Smooth muscle cell (in vitro differentiated cells): ENCODE measurements around the gene LSM14A. TPM values are rescaled to one million over a fixed set of nuclear protein-coding genes. Genes with fewer than 3 reads are reported as not detected.
A peak's percentile ranks its signal among the peaks of the same experiment; 100 is the strongest.

Experiments
- DNase-seq: peaks from one replicate; lab custom pipeline; 2025; ENCODE audit not compliant: unreplicated experiment; lab: John Stamatoyannopoulos, UW
- H2AFZ ChIP-seq: fragments of 200-600 bp; sonication (generic); 2 replicates; pipeline ENCODE4 v1.6.0; 2016; ENCODE audit warnings: antibody characterized with exemption, low read depth, mild to moderate bottlenecking
- H3F3A ChIP-seq: fragments of 200-600 bp; sonication (generic); 2 replicates; pipeline ENCODE4 v1.6.0; 2017; ENCODE audit warnings: antibody characterized with exemption, low read depth
- H3K27ac ChIP-seq: fragments of 200-600 bp; sonication (generic); 2 replicates; pipeline ENCODE4 v1.5.1; 2016; ENCODE audit warnings: low read depth, mild to moderate bottlenecking
- H3K27me3 ChIP-seq: fragments of 200-600 bp; sonication (generic); 2 replicates; pipeline ENCODE4 v1.6.1; 2016; ENCODE audit warnings: low read depth, mild to moderate bottlenecking
- H3K36me3 ChIP-seq: fragments of 200-600 bp; sonication (generic); 2 replicates; pipeline ENCODE4 v1.5.1; 2016; ENCODE audit warnings: low read depth
- H3K4me1 ChIP-seq: fragments of 200-600 bp; sonication (generic); 2 replicates; pipeline ENCODE4 v1.5.1; 2016; ENCODE audit warnings: low read depth
- H3K4me2 ChIP-seq: fragments of 200-600 bp; sonication (generic); 2 replicates; pipeline ENCODE4 v1.6.0; 2016; ENCODE audit warnings: mild to moderate bottlenecking
- H3K4me3 ChIP-seq: fragments of 200-600 bp; sonication (generic); 2 replicates; pipeline ENCODE4 v1.5.1; 2016; ENCODE audit warnings: mild to moderate bottlenecking
- H3K79me2 ChIP-seq: fragments of 200-600 bp; sonication (generic); 2 replicates; pipeline ENCODE4 v1.6.0; 2016; ENCODE audit warnings: low read depth, mild to moderate bottlenecking
- H3K9ac ChIP-seq: fragments of 200-600 bp; sonication (generic); 2 replicates; pipeline ENCODE4 v1.6.0; 2016; ENCODE audit warnings: low read depth
- H3K9me3 ChIP-seq: fragments of 200-600 bp; sonication (generic); replicated peaks from 2 replicates; pipeline ENCODE4 v1.5.1; 2016; ENCODE audit warnings: low read depth
- H4K20me1 ChIP-seq: fragments of 200-600 bp; sonication (generic); 2 replicates; pipeline ENCODE4 v1.6.0; 2016; ENCODE audit warnings: low read depth
- WGBS: methylation state at CpG from one replicate; pipeline ENCODE4 v1.1.7; 2016; ENCODE audit warnings: low lambda C conversion rate; 5-methylcytosine and 5-hydroxymethylcytosine counted together
- polyA plus RNA-seq: library from polyadenylated mRNA; unstranded; fragments of >200 nt; fragmentation: Nextera tagmentation; extraction: Ambion mirVana; gene quantifications from 2 replicates; pipeline ENCODE4 v1.2.1, GENCODE V29; 2016
- total RNA-seq: library from RNA; depleted of rRNA; stranded (reverse); fragments of >200 nt; gene quantifications from 2 replicates; pipeline ENCODE4 v1.2.3, GENCODE V29; 2014
- TF ChIP-seq, protein P1 (sequence below): fragments of 200-600 bp; sonication (generic); IDR thresholded peaks from 2 replicates; pipeline ENCODE4 v1.5.1; 2017; ENCODE audit warnings: borderline replicate concordance, mild to moderate bottlenecking, antibody characterized with exemption; ENCODE audit not compliant: insufficient read depth, poor library complexity, severe bottlenecking

LSM14A gene
- total RNA-seq, result 90.9 and 97.6 TPM in 2 replicates
- 63.0 and 69.9 TPM in 2 replicates for polyA plus RNA-seq

DNA sequence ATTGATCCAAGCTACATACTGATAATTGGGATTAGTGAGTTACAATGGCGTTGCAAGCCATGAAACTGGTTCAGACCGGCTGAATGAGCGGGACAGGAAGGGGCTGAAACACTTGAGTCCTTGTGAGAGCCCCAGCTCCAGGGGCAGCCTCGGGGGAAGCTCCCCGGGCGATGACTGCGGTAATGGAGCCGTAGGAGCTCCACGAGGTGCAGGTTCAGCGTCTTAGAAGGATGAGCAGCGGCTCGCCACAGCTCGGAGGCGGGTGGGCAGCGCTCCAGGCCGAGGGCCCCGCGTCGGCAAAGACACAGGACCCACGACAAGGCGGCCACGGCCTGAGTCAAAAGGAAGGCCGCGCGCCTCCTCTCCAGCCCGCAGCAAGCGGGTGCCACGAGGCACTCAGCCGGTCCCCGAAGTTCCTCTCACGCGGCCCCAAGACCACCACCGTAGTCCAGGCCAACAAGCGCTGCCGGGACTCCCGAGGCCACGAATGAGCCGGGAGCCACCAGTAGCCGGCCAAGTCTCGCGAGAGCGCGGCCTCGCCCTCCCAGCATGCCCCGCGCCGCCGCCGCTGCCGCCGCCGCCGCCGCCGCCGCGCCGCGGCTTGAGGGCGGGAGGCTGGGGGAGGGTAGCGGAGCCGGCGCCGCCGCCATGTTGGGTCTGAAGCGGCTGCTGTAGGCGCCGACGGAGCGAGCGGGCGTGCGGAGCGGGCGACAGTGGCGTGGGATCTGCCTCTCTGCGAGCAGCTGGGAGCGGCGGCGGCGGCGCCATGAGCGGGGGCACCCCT lies at the start of gene LSM14A:
Gene LSM14A (plus strand): TSS at position 628 of the 784 bp plus-strand sequence. CDS start 139 bp downstream, at position 767.
- Histone ChIP-seq H3K27ac (peak within 1 kb of the TSS; percentile 100), H3K9ac (peak within 1 kb of the TSS; percentile 100), H3F3A (peaks cover 12% of the 10 kb centered on the region), H2AFZ (peak within 1 kb of the TSS; percentile 73), H3K4me2 (peak within 1 kb of the TSS; percentile 98), H3K4me1 (peaks cover 33% of the 10 kb centered on the region), H3K4me3 (peak within 1 kb of the TSS; percentile 91), H3K36me3 (no peaks in the 10 kb centered on the region), H3K27me3 (peaks cover 4% of the 10 kb centered on the region), H3K9me3 (no peaks in the 10 kb centered on the region), H4K20me1 (peaks cover 39% of the 10 kb centered on the region), H3K79me2 (peaks cover 46% of the 10 kb centered on the region)
- TF ChIP-seq, protein P1, sequence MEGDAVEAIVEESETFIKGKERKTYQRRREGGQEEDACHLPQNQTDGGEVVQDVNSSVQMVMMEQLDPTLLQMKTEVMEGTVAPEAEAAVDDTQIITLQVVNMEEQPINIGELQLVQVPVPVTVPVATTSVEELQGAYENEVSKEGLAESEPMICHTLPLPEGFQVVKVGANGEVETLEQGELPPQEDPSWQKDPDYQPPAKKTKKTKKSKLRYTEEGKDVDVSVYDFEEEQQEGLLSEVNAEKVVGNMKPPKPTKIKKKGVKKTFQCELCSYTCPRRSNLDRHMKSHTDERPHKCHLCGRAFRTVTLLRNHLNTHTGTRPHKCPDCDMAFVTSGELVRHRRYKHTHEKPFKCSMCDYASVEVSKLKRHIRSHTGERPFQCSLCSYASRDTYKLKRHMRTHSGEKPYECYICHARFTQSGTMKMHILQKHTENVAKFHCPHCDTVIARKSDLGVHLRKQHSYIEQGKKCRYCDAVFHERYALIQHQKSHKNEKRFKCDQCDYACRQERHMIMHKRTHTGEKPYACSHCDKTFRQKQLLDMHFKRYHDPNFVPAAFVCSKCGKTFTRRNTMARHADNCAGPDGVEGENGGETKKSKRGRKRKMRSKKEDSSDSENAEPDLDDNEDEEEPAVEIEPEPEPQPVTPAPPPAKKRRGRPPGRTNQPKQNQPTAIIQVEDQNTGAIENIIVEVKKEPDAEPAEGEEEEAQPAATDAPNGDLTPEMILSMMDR, result no peak
- WGBS, result 1% methylated on average over 42 of the region's 83 CpGs
- DNase-seq, result peak; percentile 77

DNA sequence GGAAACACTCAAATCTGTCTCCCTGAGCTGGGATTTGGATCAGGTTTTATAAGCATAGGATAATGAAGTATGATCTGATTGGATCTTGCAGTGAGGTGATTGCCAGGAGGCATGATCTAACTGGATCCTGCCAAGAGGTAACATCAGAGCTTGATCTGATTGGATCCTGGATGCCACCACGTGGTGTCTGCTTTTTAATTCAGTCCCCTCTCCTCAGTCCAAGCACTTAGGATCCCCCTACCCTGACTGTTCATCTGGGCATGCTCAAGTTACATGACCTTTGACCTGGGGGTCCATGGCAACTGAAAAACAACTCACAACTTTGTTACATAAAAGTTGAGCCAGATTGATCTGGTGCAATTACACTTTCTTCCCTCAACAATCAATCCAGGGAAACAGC lies 47.5 kb upstream of the LSM14A start:
- Histone ChIP-seq H3F3A (no peaks in the 10 kb centered on the region), H3K4me3 (no peak overlapping the region), H3K27ac (no peak overlapping the region), H3K9ac (no peak overlapping the region), H3K4me2 (no peak overlapping the region), H4K20me1 (no peaks in the 10 kb centered on the region), H3K9me3 (no peaks in the 10 kb centered on the region), H3K4me1 (no peaks in the 10 kb centered on the region), H3K36me3 (no peaks in the 10 kb centered on the region), H2AFZ (no peak overlapping the region), H3K27me3 (no peaks in the 10 kb centered on the region), H3K79me2 (no peaks in the 10 kb centered on the region)
- DNase-seq, result no peak
- TF ChIP-seq, protein P1, result no peak
- WGBS, result 50% methylated on average over 1 of the region's 1 CpG

DNA sequence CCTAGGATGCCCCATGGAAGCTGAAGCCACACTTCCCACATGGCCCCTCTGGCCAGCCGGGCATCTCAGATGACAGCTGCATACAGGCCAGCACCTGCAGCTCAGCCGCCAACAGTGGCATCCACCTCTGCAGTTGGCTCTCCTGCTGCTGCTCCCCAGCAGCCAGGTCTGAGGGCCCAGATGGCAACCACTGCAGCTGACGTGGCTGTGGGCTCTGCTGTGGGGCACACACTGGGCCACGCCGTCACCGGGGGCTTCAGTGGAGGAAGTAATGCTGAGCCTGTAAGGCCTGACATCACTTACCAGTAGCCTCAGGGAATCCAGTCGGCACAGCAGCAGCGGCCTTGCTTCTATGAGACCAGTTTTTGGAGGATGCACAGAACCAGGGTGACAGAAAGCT lies 45.3 kb upstream of the LSM14A start:
- H3K4me3 ChIP-seq, result no peak overlapping the region
- TF ChIP-seq, protein P1, result no peak
- no peak overlapping the region for H3K9ac ChIP-seq
- H3K4me1 ChIP-seq, result no peaks in the 10 kb centered on the region
- no peaks in the 10 kb centered on the region for H3F3A ChIP-seq
- no peak overlapping the region for H3K27ac ChIP-seq
- no peaks in the 10 kb centered on the region for H3K27me3 ChIP-seq
- no peak overlapping the region for H2AFZ ChIP-seq
- no peaks in the 10 kb centered on the region for H4K20me1 ChIP-seq
- no peaks in the 10 kb centered on the region for H3K79me2 ChIP-seq
- H3K4me2 ChIP-seq, result no peak overlapping the region
- H3K36me3 ChIP-seq, result no peaks in the 10 kb centered on the region
- WGBS, result 90% methylated on average over 8 of the region's 8 CpGs
- H3K9me3 ChIP-seq, result no peaks in the 10 kb centered on the region
- DNase-seq, result no peak
